HL-60 (cell line): ENCODE measurements around the gene EVPL.

Experiments used
- CTCF ChIP-seq: IDR thresholded peaks from one replicate; pipeline ENCODE4 v1.5.1; 2011; ENCODE audit warnings: low read length, control low read depth, inconsistent platforms; ENCODE audit not compliant: insufficient read depth
- POLR2AphosphoS5 ChIP-seq: IDR thresholded peaks from 2 replicates; pipeline ENCODE4 v1.6.1; 2012; ENCODE audit warnings: low read depth
- REST ChIP-seq: IDR thresholded peaks from 2 replicates; pipeline ENCODE4 v1.6.1; 2012; ENCODE audit warnings: low read depth; ENCODE audit not compliant: insufficient replicate concordance

GRCh38 chr17:75985986-75986385 lies 41.1 kb downstream of the EVPL start:
- no peak for TF ChIP-seq CTCF
- TF ChIP-seq POLR2AphosphoS5, result no peak
- TF ChIP-seq REST, result no peak
